ENCODE measurements around the gene ANKRD1.
A peak's percentile ranks its signal among the peaks of the same experiment; 100 is the strongest.

- TF ChIP-seq, protein P1, sequence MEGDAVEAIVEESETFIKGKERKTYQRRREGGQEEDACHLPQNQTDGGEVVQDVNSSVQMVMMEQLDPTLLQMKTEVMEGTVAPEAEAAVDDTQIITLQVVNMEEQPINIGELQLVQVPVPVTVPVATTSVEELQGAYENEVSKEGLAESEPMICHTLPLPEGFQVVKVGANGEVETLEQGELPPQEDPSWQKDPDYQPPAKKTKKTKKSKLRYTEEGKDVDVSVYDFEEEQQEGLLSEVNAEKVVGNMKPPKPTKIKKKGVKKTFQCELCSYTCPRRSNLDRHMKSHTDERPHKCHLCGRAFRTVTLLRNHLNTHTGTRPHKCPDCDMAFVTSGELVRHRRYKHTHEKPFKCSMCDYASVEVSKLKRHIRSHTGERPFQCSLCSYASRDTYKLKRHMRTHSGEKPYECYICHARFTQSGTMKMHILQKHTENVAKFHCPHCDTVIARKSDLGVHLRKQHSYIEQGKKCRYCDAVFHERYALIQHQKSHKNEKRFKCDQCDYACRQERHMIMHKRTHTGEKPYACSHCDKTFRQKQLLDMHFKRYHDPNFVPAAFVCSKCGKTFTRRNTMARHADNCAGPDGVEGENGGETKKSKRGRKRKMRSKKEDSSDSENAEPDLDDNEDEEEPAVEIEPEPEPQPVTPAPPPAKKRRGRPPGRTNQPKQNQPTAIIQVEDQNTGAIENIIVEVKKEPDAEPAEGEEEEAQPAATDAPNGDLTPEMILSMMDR (IDR thresholded peaks at IDR 0.05; ENCODE audit: insufficient read depth, low read length, poor library complexity, severe bottlenecking), result peak; percentile 43
- TF ChIP-seq EZH2phosphoT487 (conservative IDR thresholded peaks at IDR 0.05; ENCODE audit: low read length), result no peak
These were observed 9.5 kb downstream of the ANKRD1 start for GRCh38 chr10:90911133-90912051.

Measured in SU-DHL-6 (cell line).